HG03558 (cell line): Measurements from ENCODE around the gene CATSPERZ.
"Not testable (repeated sequence)": the region's sequence is repeated elsewhere in the genome, so short reads cannot be mapped to it uniquely, and the experiment has no call there.

Experiments
- ATAC-seq: cut with Tn5 transposase; IDR thresholded peaks from one replicate; pipeline ENCODE4 v1.9.1; 2021; ENCODE audit warnings: moderate number of reproducible peaks; ENCODE audit not compliant: unreplicated experiment; ENCODE audit errors: extremely low read depth

The CATSPERZ gene

DNA sequence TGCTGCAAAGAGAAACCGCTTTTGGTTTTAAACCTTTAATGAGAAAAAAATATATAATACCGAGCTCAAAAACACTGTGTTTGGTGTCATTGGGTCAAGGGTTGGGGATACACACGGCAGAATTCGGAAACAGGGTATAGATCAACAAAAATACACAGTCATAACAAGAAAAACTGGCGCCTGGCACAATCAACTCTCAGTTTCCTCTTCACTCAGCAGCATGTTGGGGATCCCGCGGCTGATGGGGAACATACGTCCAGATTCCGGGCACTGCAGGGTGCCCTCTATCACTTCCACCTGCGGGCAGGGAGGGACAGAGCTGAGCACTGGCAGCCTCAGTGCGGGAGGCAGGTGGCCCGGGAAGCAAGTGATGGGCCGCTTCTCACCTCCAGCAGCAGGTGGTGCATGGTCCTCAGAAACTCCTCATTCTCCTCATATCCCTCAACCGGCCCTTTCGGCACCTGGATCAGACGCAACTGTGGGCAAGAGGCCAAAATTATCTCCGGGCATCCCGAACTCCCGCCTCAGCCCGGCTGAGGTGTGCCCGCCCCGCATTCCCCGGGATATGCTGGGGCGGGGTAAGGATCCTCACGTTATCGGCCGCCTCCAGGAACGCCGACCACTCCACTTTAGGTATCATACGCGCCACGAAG, 16.6 kb downstream of the CATSPERZ start:
- no peak for ATAC-seq

GRCh38 chr11:64317325-64317960, 17.3 kb downstream of the CATSPERZ start, which contains the start of gene TRMT112:
Gene TRMT112 (minus strand): TSS chr11:64317559. CDS start chr11:64317526, 33 bp downstream.
- peak; percentile 24 for ATAC-seq

DNA sequence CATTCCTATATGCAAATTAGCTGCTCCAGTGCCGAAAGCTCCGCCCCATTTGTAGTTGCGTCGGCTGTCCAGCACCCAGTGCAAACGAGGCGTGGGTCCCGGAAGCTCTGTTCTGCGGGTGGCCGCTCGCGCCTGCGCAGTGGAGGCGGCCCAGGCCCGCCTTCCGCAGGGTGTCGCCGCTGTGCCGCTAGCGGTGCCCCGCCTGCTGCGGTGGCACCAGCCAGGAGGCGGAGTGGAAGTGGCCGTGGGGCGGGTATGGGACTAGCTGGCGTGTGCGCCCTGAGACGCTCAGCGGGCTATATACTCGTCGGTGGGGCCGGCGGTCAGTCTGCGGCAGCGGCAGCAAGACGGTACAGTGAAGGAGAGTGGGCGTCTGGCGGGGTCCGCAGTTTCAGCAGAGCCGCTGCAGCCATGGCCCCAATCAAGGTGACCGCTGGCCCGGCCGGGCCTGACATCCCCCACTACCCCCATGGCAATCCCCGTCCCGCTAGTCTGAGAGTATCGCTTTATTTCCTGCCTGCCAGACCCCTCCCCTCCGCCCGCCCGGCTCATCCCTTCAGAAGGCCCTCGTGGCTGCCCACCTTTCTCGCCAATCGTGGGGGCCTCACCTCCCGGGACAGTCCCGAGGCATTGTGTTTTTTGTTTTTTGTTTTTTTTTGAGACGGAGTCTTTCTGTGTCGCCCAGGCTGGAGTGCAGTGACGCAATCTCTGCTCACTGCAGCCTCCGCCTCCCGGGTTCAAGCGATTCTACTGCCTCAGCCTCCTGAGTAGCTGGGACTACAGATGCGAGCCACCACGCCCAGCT, 18.0 kb downstream of the CATSPERZ start, which contains the start of gene PRDX5:
PRDX5 (plus strand) TSS at position 161 of the 805 bp plus-strand sequence; CDS start at position 256, 95 bp downstream.
- ATAC-seq: peak; percentile 56

DNA sequence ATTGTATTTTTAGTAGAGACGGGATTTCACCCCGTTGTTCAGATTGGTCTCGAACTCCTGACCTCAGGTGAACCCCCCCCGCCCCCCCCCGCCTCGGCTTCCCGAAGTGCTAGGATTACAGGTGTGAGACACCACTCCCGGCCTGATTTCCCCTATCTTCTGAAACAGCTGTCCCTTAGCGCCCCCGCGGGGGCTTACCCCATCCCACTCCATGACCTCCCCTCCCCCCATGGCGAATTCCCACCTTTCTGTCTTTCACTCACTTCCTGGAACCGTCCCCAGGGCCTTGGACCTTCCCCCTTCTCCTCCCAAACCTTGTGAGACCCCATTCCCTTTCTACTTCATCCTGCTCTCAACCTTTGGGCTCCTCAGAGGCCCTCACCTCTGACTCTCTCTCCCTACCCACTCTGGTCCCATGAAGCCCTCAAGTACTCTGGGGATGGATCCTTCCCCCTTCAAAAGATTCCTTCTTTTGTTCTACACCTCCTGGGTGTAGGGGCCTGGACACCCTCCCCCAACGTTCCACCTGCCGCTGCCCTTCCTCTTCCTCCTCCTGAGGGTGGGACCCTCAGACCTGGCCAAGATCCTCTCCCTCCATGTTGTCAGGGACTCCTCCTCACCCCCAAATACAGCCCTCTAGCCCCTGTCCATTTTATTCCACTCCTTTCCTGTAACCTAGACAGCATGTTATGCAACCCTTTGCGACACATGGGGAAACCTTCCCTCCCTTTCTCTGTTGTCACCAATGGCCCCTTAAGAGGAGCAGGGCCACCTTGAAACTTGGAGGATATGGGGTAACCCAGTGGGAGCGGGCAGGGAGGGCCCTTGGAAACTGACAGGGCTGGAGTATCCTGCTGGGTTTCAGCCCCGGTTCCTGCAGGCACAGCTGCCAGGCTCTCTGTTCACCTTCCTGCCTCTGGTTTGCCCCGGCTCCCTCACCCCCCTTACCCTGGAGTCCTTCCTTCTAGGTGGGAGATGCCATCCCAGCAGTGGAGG, 18.9 kb downstream of the CATSPERZ start:
- no peak for ATAC-seq

DNA sequence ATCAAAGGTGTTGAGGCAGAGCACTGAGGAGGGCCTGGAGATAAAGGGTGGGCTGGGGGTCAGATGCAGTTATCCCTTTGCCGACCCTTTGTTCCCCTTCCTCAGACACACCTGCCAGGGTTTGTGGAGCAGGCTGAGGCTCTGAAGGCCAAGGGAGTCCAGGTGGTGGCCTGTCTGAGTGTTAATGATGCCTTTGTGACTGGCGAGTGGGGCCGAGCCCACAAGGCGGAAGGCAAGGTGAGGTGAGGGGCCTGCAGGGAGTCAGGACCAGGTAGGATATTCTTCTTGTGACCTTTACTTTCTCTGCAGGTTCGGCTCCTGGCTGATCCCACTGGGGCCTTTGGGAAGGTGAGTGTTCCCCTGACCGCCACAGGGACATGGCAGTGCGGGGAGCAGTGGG, 20.4 kb downstream of the CATSPERZ start:
- ATAC-seq: no peak

DNA sequence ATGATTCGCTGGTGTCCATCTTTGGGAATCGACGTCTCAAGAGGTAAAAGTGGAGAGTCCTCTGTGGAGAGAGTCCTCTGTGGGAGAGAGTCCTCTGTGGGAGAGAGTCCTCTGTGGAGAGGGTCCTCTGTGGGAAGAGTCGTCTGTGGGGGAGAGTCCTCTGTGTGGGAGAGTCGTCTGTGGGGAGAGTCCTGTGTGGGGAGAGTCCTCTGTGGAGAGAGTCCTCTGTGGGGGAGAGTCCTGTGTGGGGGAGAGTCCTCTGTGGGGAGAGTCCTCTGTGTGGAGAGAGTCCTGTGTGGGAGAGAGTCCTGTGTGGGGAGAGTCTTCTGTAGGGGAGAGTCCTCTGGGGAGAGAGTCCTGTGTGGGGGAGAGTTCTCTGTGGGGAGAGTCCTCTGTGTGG, 20.9 kb downstream of the CATSPERZ start:
- ATAC-seq: no peak

DNA sequence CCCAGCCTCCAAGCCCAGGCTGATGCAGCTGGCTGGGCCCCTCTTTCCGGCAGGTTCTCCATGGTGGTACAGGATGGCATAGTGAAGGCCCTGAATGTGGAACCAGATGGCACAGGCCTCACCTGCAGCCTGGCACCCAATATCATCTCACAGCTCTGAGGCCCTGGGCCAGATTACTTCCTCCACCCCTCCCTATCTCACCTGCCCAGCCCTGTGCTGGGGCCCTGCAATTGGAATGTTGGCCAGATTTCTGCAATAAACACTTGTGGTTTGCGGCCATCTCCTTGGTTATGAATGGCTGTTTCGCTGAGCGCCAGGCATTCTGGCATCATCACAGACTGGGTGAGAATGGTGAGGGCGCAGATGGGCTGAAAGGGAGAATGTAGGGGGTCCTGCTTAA, 21.4 kb downstream of the CATSPERZ start:
- ATAC-seq: no peak

DNA sequence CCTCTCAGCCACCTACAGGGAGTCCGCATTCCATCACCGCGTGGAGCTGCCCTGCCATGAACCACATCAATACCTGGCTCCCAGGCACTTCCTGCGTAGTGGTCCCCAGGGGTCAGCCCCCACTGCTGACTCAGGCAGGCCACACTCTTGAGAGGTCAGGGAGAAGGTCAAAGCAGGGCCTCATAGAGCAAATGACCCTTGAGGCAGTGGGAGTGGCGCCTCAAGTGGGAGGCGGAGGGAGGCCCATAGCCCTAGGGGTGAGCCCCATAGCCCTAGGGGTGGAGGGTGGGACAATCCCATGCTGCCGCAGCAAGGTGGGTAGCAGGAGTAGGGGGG, 22.7 kb downstream of the CATSPERZ start:
- ATAC-seq: no peak

GRCh38 chr11:64323373-64323772, 23.2 kb downstream of the CATSPERZ start:
- no peak for ATAC-seq

DNA sequence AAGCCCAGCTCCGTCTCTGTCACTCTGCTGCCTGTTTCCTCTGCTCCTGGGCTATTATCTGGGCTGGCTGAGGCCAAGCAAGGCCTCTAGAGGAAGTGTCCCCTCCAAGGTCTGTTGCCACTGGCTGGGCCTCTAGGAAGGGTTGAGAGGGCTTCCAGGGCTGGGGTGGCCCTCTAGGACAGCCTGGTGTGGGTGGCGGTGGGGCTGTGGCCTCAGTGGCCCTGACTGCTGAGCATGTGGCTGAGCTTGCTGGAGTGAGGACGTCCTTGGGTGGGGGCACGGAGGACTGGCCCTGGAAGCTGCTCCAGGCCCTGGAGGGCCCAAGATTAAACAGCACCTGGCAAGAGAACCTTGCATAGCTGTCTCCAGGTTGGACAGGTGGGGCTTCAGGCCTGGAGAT, 23.8 kb downstream of the CATSPERZ start:
- not testable (repeated sequence) for ATAC-seq

- ATAC-seq: no peak
These were observed 24.7 kb downstream of the CATSPERZ start for GRCh38 chr11:64324692-64325469.

- no peak for ATAC-seq
These were observed 27.2 kb downstream of the CATSPERZ start for GRCh38 chr11:64327375-64327774.

DNA sequence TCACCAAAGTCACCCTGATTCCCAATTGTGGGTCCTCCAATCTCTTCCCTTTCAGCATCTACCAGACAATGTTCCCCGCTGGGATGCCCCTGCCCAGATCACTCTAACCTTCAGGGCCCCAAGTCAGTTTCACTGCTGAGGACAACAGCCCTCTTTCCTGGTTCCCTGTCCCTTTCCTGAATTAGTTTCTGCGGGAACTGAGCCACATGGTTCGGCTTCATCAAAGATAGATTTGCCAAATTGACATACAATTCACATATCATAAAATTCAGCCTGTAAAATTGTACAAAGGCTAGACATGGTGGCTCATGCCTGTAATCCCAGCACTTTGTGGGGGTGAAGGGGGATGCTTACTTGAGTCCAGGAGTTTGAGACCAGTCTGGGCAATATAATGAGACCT, 27.8 kb downstream of the CATSPERZ start:
- ATAC-seq: no peak

GRCh38 chr11:64330888-64331287, 30.7 kb downstream of the CATSPERZ start:
- no peak for ATAC-seq

DNA sequence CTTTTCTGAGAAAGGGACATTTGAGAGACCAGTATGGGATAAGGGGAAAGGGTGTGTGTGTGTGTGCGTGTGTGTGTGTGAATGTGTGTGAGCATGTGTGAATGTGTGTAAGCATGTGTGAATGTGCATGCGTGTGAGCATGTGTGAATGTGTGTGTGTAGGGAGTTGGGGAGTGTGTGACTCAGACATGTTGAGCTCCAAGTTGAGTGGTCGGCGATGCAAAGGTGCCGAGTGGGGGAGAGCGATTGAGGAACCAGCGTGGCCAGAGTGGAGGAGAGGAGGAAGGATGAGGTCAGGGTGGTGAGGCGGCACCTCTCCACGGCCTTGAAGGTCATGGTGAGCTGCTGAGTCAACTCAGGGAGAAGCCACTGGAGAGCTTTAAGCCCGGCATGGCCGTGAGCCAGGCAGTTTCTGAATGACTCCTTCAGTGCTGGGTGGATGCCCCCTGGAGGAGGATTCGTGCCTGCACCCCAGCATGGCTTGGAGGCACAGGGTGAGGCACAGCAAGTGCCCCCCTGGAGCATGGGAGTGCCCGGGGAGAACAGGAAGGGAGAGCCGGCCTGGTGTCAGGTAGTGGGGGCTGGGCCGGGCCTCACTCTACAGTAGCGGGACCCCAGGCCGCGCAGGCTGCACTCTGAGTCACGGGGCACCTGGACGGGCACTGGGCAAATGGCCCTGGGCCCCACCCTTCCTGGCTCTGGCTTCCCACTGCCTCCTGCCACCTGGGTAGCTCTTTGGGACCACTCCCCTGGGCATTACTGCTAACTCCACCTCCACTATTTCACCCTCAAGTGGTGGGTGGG, 31.6 kb downstream of the CATSPERZ start:
- peak; percentile 50 for ATAC-seq

- ATAC-seq: no peak
These were observed 33.4 kb downstream of the CATSPERZ start for GRCh38 chr11:64333556-64333955.

DNA sequence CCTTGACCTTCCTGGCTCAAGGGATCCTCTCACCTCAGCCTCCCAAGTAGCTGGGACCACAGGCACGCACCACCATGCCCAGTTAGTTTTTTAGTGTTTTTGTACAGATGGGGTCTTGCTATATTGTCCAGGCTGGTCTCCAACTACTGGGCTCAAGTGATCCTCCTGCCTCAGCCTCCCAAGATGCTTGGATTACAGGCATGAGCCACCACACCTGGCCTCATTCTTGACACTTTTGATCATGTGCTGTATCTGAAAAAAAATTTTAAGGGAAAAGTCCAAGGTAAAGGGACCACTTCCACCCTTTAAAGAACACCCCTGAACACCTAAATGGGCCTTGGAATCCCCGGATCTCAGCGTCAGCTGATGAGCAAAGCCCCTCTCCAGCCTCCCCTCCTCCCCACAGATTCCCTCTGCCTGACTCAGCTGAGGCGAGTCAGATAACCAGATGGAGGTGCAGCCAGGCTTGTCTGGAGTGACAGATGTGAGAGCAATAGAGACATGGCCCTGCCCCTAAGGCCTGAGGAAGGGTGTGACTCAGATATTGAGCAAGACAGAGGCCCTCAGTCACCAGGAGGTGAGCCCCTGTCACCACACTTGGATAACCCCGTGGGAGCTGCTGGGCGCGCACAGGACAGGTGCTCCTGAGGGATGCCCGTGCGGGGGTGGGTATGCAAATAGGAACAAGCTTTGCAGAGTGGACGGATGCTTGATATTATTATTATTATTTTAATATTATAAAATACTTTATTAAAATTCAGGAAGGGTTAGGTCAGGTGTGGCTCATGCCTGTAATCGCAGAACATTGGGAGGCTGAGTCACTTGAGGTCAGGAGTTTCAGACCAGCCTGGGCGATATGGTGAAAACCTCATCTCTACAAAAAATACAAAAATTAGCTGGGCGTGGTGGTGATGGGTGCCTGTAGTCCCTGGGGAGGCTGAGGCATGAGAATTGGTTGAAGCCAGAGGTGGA, 34.9 kb downstream of the CATSPERZ start:
- peak; percentile 40 for ATAC-seq
